HCT116 (cell line): ENCODE data around the gene KANSL1. TPM values are rescaled to one million over a fixed set of nuclear protein-coding genes. Genes with fewer than 3 reads are reported as not detected.

Experiments used
- ATAC-seq: fragments of 200-7000 bp; cut with Tn5 transposase; 2 replicates; pipeline ENCODE4 v1.9.1; 2020; ENCODE audit warnings: mild to moderate bottlenecking, moderate library complexity
- BruUV-seq: library from RNA; stranded (reverse); fragments of 400-500 nt; replicated peaks from 2 replicates; lab custom pipeline; 2021; lab: Mats Ljungman, UMichigan
- CTCF ChIA-PET: fragments of 300-600 bp; sonication (Branson Sonifier 250); formaldehyde crosslinking; loops from one replicate; lab custom pipeline; 2021; ENCODE audit warnings: antibody characterized with exemption; lab: Charles Lee
- POLR2A ChIA-PET: fragments of 300-600, 350-600 bp; sonication (Branson Sonifier 250); formaldehyde crosslinking; loops from one replicate; lab custom pipeline; 2021; ENCODE audit warnings: antibody characterized with exemption; lab: Charles Lee
- RAD21 ChIA-PET, 2 experiments: fragments of 300-600 bp; sonication (Branson Sonifier 250); formaldehyde crosslinking; loops; one replicate each; lab custom pipeline; 2023; ENCODE audit warnings: low total read pairs in 2 of 2; ENCODE audit not compliant: uncharacterized antibody in 2 of 2, unreplicated experiment in 2 of 2, low non-redundant PET in 1 of 2; lab: Charles Lee
- DNase-seq: peaks from one replicate; pipeline ENCODE4 v3.0.0-alpha.2; 2010; ENCODE audit warnings: low read depth, low spot score
- H2AFZ ChIP-seq: fragments of 200-600 bp; shearing (Covaris generic), sonication (generic); 2 replicates; pipeline ENCODE4 v1.6.1; 2017; ENCODE audit warnings: low read depth, mixed run types, mixed read lengths, antibody characterized with exemption, low read length; ENCODE audit not compliant: poor library complexity, severe bottlenecking
- H3K27ac ChIP-seq: 2 replicates; pipeline ENCODE4 v1.5.1; 2012; ENCODE audit warnings: low read depth, low read length
- H3K27me3 ChIP-seq: fragments of 200-600 bp; sonication (generic); 2 replicates; pipeline ENCODE4 v1.6.1; 2016; ENCODE audit warnings: mixed run types, low read length, mixed read lengths; ENCODE audit not compliant: insufficient read depth
- H3K36me3 ChIP-seq, 2 experiments: fragments of 200-500 bp in 1 of 2; fragments of 200-600 bp in 1 of 2; sonication (Bioruptor generic) in 1 of 2; sonication (generic) in 1 of 2; 2 replicates each; pipeline versions ENCODE4 v1.5.1 to v1.6.1; 2014 to 2016; ENCODE audit warnings: low read length in 2 of 2, inconsistent platforms in 1 of 2, mixed read lengths in 1 of 2, mixed run types in 1 of 2; ENCODE audit not compliant: insufficient read depth in 2 of 2, control insufficient read depth in 1 of 2
- H3K4me1 ChIP-seq, 2 experiments: fragments of 200-600 bp in 1 of 2; sonication (generic) in 1 of 2; 2 replicates each; pipeline versions ENCODE4 v1.5.1 to v1.6.1; 2012 to 2017; ENCODE audit warnings: low read length in 2 of 2, inconsistent platforms in 1 of 2, mild to moderate bottlenecking in 1 of 2, mixed read lengths in 1 of 2, mixed run types in 1 of 2, moderate library complexity in 1 of 2; ENCODE audit not compliant: insufficient read depth in 2 of 2, control insufficient read depth in 1 of 2
- H3K4me2 ChIP-seq: fragments of 200-600 bp; sonication (generic); 2 replicates; pipeline ENCODE4 v1.6.1; 2017; ENCODE audit warnings: mixed run types, low read length, mixed read lengths
- H3K4me3 ChIP-seq, 2 experiments: fragments of 200-600 bp in 1 of 2; sonication (generic) in 1 of 2; replicated peaks in 1 of 2; 2 replicates each; pipeline ENCODE4 v1.5.1; 2011 to 2016; ENCODE audit warnings: low read length in 2 of 2, control low read depth in 1 of 2, low read depth in 1 of 2, mild to moderate bottlenecking in 1 of 2, mixed read lengths in 1 of 2, mixed run types in 1 of 2
- H3K79me2 ChIP-seq: fragments of 200-600 bp; sonication (generic); 2 replicates; pipeline ENCODE4 v1.6.1; 2017; ENCODE audit warnings: mild to moderate bottlenecking, mixed run types, low read length, moderate library complexity, mixed read lengths; ENCODE audit not compliant: insufficient read depth
- H3K9ac ChIP-seq: fragments of 200-600 bp; sonication (generic); 2 replicates; pipeline ENCODE4 v1.6.1; 2016; ENCODE audit warnings: low read length, mixed read lengths
- H3K9me2 ChIP-seq: fragments of 200-600 bp; sonication (generic), shearing (Covaris generic); 2 replicates; pipeline ENCODE4 v1.6.1; 2017; ENCODE audit warnings: mixed run types, mild to moderate bottlenecking, moderate library complexity; ENCODE audit not compliant: insufficient read depth
- H3K9me3 ChIP-seq, 2 experiments: fragments of 200-500 bp in 1 of 2; fragments of 200-600 bp in 1 of 2; sonication (Bioruptor generic) in 1 of 2; sonication (generic) in 1 of 2; 2 replicates each; pipeline ENCODE4 v1.6.1; 2014 to 2017; ENCODE audit warnings: low read length in 2 of 2, mixed read lengths in 2 of 2, inconsistent platforms in 1 of 2, low read depth in 1 of 2, mild to moderate bottlenecking in 1 of 2, mixed run types in 1 of 2, moderate library complexity in 1 of 2; ENCODE audit not compliant: control insufficient read depth in 1 of 2, insufficient read depth in 1 of 2
- H4K20me1 ChIP-seq: fragments of 200-600 bp; sonication (generic), shearing (Covaris generic); 2 replicates; pipeline ENCODE4 v1.6.1; 2017; ENCODE audit warnings: mixed run types, mild to moderate bottlenecking, moderate library complexity; ENCODE audit not compliant: insufficient read depth
- ATF3 ChIP-seq: IDR thresholded peaks from 2 replicates; pipeline ENCODE4 v1.6.1; 2012
- CBX3 ChIP-seq: IDR thresholded peaks from 2 replicates; pipeline ENCODE4 v1.6.1; 2012; ENCODE audit warnings: low read depth
- CEBPB ChIP-seq: IDR thresholded peaks from 2 replicates; pipeline ENCODE4 v1.6.1; 2012; ENCODE audit warnings: low read depth
- CTCF ChIP-seq, 3 experiments: fragments of 200-600 bp in 1 of 3; sonication (generic) in 1 of 3; IDR thresholded peaks in 2 of 3; conservative IDR thresholded peaks in 1 of 3; 2 replicates each; pipeline ENCODE4 v1.5.1; 2012 to 2017; ENCODE audit warnings: low read depth in 2 of 3, low read length in 2 of 3, antibody characterized with exemption in 1 of 3, borderline replicate concordance in 1 of 3, control low read depth in 1 of 3, mild to moderate bottlenecking in 1 of 3, mixed read lengths in 1 of 3, mixed run types in 1 of 3, moderate library complexity in 1 of 3; ENCODE audit not compliant: insufficient read depth in 1 of 3
- EGR1 ChIP-seq: IDR thresholded peaks from 2 replicates; pipeline ENCODE4 v1.6.1; 2012; ENCODE audit warnings: low read depth
- ELF1 ChIP-seq: IDR thresholded peaks from 2 replicates; pipeline ENCODE4 v1.6.1; 2012; ENCODE audit warnings: low read depth, borderline replicate concordance
- EZH2 ChIP-seq: fragments of 200-600 bp; sonication (generic); IDR thresholded peaks from 2 replicates; pipeline ENCODE4 v1.6.1; 2017; ENCODE audit warnings: antibody characterized with exemption, mixed run types
- JUND ChIP-seq: IDR thresholded peaks from 2 replicates; pipeline ENCODE4 v1.6.1; 2012
- POLR2A ChIP-seq: IDR thresholded peaks from 2 replicates; pipeline ENCODE4 v1.7.0; 2011; ENCODE audit warnings: borderline replicate concordance; ENCODE audit not compliant: insufficient read depth, insufficient read length; ENCODE audit errors: extremely low read depth
- POLR2AphosphoS5 ChIP-seq: IDR thresholded peaks from 2 replicates; pipeline ENCODE4 v1.6.1; 2011; ENCODE audit warnings: mild to moderate bottlenecking, low read depth, low read length, moderate library complexity
- RAD21 ChIP-seq: IDR thresholded peaks from 2 replicates; pipeline ENCODE4 v1.6.1; 2012; ENCODE audit warnings: low read depth, mild to moderate bottlenecking
- SIN3A ChIP-seq: IDR thresholded peaks from 2 replicates; pipeline ENCODE4 v1.6.1; 2012; ENCODE audit warnings: low read depth
- SP1 ChIP-seq: IDR thresholded peaks from 2 replicates; pipeline ENCODE4 v1.6.1; 2012; ENCODE audit warnings: low read depth
- SRF ChIP-seq: IDR thresholded peaks from 2 replicates; pipeline ENCODE4 v1.6.1; 2012; ENCODE audit warnings: low read depth
- YY1 ChIP-seq: IDR thresholded peaks from 2 replicates; pipeline ENCODE4 v1.6.1; 2011; ENCODE audit warnings: low read length, low read depth, moderate library complexity, mild to moderate bottlenecking; ENCODE audit not compliant: insufficient replicate concordance; ENCODE audit errors: extremely low read depth
- ZFX ChIP-seq: fragments of 450-650 bp; IDR thresholded peaks from 2 replicates; pipeline ENCODE4 v1.6.1; 2017
- ZNF274 ChIP-seq: fragments of 200-500 bp; sonication (Bioruptor generic); IDR thresholded peaks from 2 replicates; pipeline ENCODE4 v1.6.1; 2014; ENCODE audit warnings: mild to moderate bottlenecking, low read depth, low read length, inconsistent platforms
- intact Hi-C: fragments of 100-400 bp; cut with micrococcal nuclease; formaldehyde crosslinking; loops from 2 replicates; pipeline ENCODE4 v1.10.0; 2022
- total RNA-seq: library from RNA; stranded (reverse); gene quantifications from one replicate; pipeline ENCODE4 v1.2.1, GENCODE V29; 2021; ENCODE audit not compliant: unreplicated experiment
- TF ChIP-seq, protein P1 (sequence below): IDR thresholded peaks from 2 replicates; pipeline ENCODE4 v1.6.1; 2012

The KANSL1 gene
- total RNA-seq, 1 experiment from 2014 or later, result 77.5 TPM

GRCh38 chr17:46117117-46117516, 76.1 kb downstream of the KANSL1 start:
- H2AFZ ChIP-seq, result no peak overlapping the region
- H3K4me1 ChIP-seq, result no peaks in the 10 kb centered on the region
- H3K9me2 ChIP-seq, result no peaks in the 10 kb centered on the region
- POLR2A ChIA-PET, result no interaction called here
- ATAC-seq, result no peak
- H3K27me3 ChIP-seq, result no peaks in the 10 kb centered on the region
- DNase-seq, result no peak
- BruUV-seq, result no TSS peak
- H3K4me3 ChIP-seq, result no peak overlapping the region
- H3K36me3 ChIP-seq, result no peaks in the 10 kb centered on the region
- H3K79me2 ChIP-seq, result peaks cover 100% of the 10 kb centered on the region
- H3K9me3 ChIP-seq, result no peaks in the 10 kb centered on the region
- peaks cover 62% of the 10 kb centered on the region for H4K20me1 ChIP-seq
- TF ChIP-seq RAD21 (no peak), POLR2A (no peak), ZFX (no peak), JUND (no peak), EGR1 (no peak), ATF3 (no peak), SP1 (no peak), EZH2 (no peak), CEBPB (no peak), CTCF (IDR thresholded peaks at IDR 0.05 in 2 of 3, conservative IDR thresholded peaks at IDR 0.05 in 1 of 3; ENCODE audit: borderline replicate concordance in 1 of 3, insufficient read depth in 1 of 3, low read depth in 2 of 3, low read length in 2 of 3) (no peak), POLR2AphosphoS5 (no peak)
- no peak overlapping the region for H3K4me2 ChIP-seq
- CTCF ChIA-PET, result no interaction called here
- RAD21 ChIA-PET, result no interaction called here
- intact Hi-C loops, result no loop called here
- H3K9ac ChIP-seq, result no peak overlapping the region
- H3K27ac ChIP-seq, result no peak overlapping the region

- intact Hi-C loops, result no loop called here
- H3K4me3 ChIP-seq, result no peak overlapping the region
- RAD21 ChIA-PET, result no interaction called here
- no peak for DNase-seq
- no peak for ATAC-seq
- H4K20me1 ChIP-seq, result peaks cover 55% of the 10 kb centered on the region
- CTCF ChIA-PET, result no interaction called here
- H3K9me3 ChIP-seq, result no peaks in the 10 kb centered on the region
- H3K9ac ChIP-seq, result no peak overlapping the region
- POLR2A ChIA-PET, result no interaction called here
- H3K4me1 ChIP-seq, result no peaks in the 10 kb centered on the region
- H3K36me3 ChIP-seq, result no peaks in the 10 kb centered on the region
- H3K79me2 ChIP-seq, result peaks cover 100% of the 10 kb centered on the region
- H3K4me2 ChIP-seq, result no peak overlapping the region
- no peaks in the 10 kb centered on the region for H3K9me2 ChIP-seq
- no peaks in the 10 kb centered on the region for H3K27me3 ChIP-seq
- no peak overlapping the region for H2AFZ ChIP-seq
- H3K27ac ChIP-seq, result no peak overlapping the region
- BruUV-seq, result no TSS peak
- TF ChIP-seq EGR1, result no peak
- TF ChIP-seq POLR2A, result no peak
- no peak for TF ChIP-seq POLR2AphosphoS5
- no peak for TF ChIP-seq YY1
- TF ChIP-seq JUND, result no peak
- no peak for TF ChIP-seq ELF1
- TF ChIP-seq SIN3A, result no peak
- TF ChIP-seq, protein P1, sequence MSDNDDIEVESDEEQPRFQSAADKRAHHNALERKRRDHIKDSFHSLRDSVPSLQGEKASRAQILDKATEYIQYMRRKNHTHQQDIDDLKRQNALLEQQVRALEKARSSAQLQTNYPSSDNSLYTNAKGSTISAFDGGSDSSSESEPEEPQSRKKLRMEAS, result no peak
- no peak for TF ChIP-seq SRF
- TF ChIP-seq CBX3, result no peak
- no peak for TF ChIP-seq CTCF (IDR thresholded peaks at IDR 0.05 in 2 of 3, conservative IDR thresholded peaks at IDR 0.05 in 1 of 3; ENCODE audit: borderline replicate concordance in 1 of 3, insufficient read depth in 1 of 3, low read depth in 2 of 3, low read length in 2 of 3)
- TF ChIP-seq ZNF274, result no peak
Observed at GRCh38 chr17:46115699-46116098, 77.5 kb downstream of the KANSL1 start.
